Measurements from ENCODE around the gene FLT3LG. TPM values are rescaled to one million over a fixed set of nuclear protein-coding genes. Genes with fewer than 3 reads are reported as not detected.

The FLT3LG gene
- total and polyA plus RNA-seq, 2 of the 8 experiments (the other 6 are each of a cell fraction or from before 2014, with no cell fraction given), result 1.6 to 3.2 TPM

GRCh38 chr19:49473868-49474541 lies at the start of gene FLT3LG (continued):
- TF ChIP-seq PHF8 (conservative IDR thresholded peaks at IDR 0.05; ENCODE audit: low read depth, low read length) (no peak), SP1 (IDR thresholded peaks at IDR 0.05; ENCODE audit: low read depth, low read length) (no peak), JUN (IDR thresholded peaks at IDR 0.05; ENCODE audit: low read depth, low read length) (no peak), TAF7 (optimal IDR thresholded peaks at IDR 0.05; ENCODE audit: borderline replicate concordance, low read depth, low read length) (no peak), FOSL1 (IDR thresholded peaks at IDR 0.05; ENCODE audit: insufficient read depth, low read depth, low read length) (no peak), BACH1 (IDR thresholded peaks at IDR 0.05; ENCODE audit: low read length) (no peak), RNF2 (IDR thresholded peaks at IDR 0.05; ENCODE audit: borderline replicate concordance, low read depth, low read length, missing control alignments, poor library complexity, severe bottlenecking) (no peak), CHD7 (IDR thresholded peaks at IDR 0.05; ENCODE audit: insufficient replicate concordance, low read length) (no peak), EP300 (IDR thresholded peaks at IDR 0.05; ENCODE audit: borderline replicate concordance in 1 of 2, low read depth in 2 of 2, low read length in 2 of 2) (no peak), KDM5A (IDR thresholded peaks at IDR 0.05; ENCODE audit: low read length) (no peak)

Data from H1 (cell line).